Midbrain (tissue), 1 donor: ENCODE data around the gene MRAP2.
"Not testable (repeated sequence)": the region's sequence is repeated elsewhere in the genome, so short reads cannot be mapped to it uniquely, and the experiment has no call there.

Experiments
- DNase-seq: peaks from one replicate; lab custom pipeline; 2025; lab: John Stamatoyannopoulos, UW

Gene MRAP2

DNA sequence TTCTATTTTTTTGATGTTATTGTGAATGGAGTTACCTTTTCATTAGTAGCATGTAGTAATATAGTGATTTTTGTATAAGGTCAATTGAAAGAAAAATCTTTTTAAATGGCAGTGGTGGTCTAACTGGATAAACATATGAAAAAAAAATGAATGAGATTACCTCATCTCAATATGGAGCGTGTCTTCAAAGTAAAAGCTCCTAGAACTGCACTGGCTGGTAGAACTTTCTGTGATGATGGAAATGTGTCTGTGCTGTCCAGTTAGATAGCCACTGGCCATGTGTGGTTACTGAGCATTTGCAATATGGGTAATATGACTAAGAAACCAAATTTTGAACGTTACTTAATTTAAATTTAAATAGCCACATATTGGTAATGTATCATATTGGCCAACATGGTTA lies 44.1 kb downstream of the MRAP2 start:
- DNase-seq = no peak

GRCh38 chr6:84078335-84078734 lies 44.8 kb downstream of the MRAP2 start:
- DNase-seq = no peak

DNA sequence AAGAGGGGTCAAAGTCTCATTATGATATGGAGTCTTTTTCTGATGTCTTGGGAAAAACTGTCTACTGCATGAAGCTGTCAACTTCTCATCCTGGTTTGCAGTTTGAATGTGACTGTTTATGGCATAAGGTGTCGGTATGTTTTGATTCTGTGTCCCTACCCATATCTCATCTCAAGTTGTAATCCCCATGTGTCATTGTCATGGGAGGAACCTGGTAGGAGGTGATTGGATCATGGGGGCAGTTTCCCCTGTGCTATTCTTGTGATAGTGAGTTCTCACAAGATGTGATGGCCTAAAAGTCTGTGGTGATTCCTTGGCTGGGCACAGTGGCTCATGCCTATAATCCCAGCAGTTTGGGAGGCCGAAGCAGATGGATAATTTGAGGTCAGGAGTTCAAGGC lies 47.6 kb downstream of the MRAP2 start:
- no peak for DNase-seq

- no peak for DNase-seq
Observed at GRCh38 chr6:84082689-84083265, 49.2 kb downstream of the MRAP2 start.

DNA sequence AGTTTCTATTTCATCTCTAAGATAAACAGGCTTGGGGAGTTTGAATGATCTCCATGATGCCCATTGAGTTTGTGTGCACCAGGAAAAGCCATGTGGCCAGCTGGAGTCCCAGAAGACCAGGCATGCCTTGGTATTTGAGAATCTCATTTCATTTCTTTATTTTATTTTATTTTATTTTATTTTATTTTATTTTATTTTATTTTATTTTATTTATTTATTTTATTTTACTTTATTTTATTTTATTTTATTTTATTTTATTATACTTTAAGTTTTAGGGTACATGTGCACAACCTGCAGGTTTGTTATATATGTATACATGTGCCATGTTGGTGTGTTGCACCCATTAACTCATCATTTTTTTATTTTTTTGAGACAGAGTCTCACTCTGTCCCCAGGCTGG lies 51.1 kb downstream of the MRAP2 start:
- DNase-seq = not testable (repeated sequence)

- DNase-seq = no peak
Observed at GRCh38 chr6:84086056-84086455, 52.5 kb downstream of the MRAP2 start.

DNA sequence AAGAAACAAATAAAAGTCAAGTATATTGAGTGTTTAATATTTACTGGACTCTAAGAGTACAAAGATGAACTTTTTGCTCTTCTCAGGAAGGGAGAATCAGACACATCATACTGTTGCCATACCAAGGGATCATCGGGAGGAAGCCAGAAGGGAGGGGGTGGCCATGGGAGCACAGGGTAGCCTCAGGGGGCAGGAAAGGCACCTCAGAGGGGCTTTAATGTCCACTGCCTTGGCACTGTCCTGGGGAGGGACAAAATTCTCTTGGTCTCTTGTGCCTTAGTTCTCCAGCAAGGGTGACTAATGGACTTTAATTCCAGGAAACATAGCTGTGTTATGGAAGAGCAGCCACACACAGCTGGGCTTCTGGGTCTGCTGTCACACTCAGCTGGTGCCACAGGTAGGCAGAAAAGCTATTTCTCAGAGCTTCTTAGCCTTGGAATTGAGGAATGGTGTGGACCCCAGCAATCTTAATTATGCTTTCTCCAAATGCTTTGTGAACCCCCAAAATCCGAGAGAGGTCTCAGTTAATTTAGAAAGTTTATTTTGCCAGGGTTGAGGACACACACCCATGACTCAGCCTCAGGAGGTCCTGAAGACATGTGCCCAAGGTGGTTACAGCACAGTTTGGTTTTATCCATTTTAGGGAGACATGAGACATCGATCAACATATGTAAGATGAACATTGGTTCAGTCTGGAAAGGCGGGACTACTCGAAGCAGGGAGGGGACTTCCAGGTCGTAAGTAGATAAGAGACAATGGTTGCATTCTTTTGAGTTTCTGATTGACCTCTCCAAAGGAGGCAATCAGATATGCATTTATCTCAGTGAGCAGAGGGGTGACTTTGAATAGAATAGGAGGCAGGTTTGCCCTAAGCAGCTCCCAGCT lies 53.2 kb downstream of the MRAP2 start:
- no peak for DNase-seq

GRCh38 chr6:84089081-84089480 lies 55.5 kb downstream of the MRAP2 start:
- no peak for DNase-seq

- DNase-seq = no peak
Observed at GRCh38 chr6:84089552-84089951, 56.0 kb downstream of the MRAP2 start.

- DNase-seq = no peak
Observed at GRCh38 chr6:84093441-84094435, 60.2 kb downstream of the MRAP2 start.

DNA sequence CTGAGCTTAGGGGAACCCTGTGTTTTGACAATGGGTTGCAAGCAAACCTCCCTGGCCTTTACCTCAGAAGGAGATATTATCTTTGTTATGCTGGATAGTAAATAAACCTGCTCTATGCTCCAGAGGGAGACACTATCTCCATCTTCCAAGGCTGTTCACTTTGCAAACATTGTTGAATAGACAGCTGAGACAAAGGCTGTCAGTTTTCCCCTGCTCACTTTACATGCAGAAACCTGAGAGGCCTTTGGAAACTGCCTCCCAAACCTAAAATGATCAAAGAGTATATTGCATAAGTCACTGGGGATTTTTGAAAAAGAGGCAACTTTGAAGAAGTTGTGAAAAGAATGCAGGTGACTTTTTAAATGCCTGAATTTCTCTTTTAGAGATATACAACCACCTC lies 61.6 kb downstream of the MRAP2 start:
- DNase-seq = no peak

DNA sequence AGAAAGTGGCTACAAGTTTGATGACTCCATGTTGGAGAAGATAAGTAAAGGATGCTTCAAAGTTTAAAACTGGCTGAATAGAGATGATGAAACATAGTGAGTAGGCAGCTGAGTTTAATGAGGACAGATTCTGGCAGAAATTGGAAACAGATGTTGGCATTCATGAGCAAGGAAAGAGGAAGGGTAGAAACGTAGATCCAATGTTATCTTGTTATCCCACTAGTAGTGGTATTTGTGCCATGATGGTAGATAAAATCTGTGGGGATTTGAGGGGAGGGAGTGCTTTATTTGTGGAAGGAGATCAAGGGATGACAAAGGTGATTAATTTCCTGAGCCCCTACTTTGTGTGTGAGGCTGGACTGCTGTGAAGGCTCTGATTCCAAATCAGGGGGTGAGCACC lies 69.5 kb downstream of the MRAP2 start:
- DNase-seq = no peak

GRCh38 chr6:84105215-84105924 lies 71.8 kb downstream of the MRAP2 start:
- DNase-seq = not testable (repeated sequence)

DNA sequence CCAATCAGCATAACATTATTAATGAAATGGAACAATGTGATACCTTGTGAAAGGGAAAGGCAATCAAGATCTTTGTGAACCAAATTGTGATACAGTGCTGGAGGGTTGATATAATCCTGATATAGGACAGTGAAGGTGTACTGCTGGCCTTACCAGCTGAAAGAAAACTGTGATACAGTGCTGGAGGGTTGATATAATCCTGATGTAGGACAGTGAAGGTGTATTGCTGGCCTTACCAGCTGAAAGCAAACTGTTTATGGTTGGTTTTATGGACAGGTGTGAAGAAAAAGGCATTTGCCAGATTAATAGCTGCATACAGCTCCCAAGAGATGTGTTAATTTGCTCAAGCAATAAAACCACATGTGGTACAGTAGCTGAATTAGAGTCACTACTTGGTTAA lies 73.9 kb downstream of the MRAP2 start:
- DNase-seq = no peak

DNA sequence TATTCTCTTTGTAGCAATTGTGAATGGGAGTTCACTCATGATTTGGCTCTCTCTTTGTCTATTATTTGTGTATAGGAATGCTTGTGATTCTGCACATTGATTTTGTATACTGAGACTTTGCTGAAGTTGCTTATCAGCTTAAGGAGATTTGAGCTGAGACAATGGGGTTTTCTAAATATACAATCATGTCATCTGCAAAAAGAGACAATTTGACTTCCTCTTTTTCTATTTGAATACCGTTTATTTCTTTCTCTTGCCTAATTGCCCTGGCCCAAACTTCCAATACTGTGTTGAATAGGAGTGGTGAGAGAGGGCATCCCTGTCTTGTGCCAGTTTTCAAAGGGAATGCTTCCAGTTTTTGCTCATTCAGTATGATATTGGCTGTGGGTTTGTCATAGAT lies 77.8 kb downstream of the MRAP2 start:
- not testable (repeated sequence) for DNase-seq

DNA sequence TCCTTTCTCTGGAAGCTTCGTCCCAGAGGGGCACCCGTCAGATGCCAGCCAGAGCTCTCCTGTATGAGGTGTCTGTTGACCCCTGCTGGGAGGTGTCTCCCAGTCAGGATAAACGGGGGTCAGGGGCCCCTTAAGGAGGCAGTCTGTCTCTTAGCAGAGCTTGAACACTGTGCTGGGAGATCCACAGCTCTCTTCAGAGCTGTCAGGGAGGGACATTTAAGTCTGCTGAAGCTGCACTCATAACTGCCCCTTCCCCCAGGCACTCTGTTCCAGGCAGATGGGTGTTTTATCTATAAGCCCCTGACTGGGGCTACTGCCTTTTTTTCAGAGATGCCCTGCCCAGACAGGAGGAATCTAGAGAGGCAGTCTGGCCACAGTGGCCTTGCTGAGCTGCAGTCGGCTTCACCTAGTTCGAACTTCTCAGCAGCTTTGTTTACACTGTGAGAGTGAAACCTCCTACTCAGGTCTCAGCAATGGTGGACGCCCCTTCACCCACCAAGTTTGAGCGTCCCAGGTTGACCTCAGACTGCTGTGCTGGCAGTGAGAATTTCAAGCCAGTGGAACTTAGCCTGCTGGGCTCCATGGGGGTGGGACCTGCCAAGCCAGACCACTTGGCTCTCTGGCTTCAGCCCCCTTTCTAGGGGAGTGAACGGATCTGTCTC lies 81.5 kb downstream of the MRAP2 start:
- not testable (repeated sequence) for DNase-seq

GRCh38 chr6:84118191-84118590 lies 84.6 kb downstream of the MRAP2 start:
- no peak for DNase-seq

DNA sequence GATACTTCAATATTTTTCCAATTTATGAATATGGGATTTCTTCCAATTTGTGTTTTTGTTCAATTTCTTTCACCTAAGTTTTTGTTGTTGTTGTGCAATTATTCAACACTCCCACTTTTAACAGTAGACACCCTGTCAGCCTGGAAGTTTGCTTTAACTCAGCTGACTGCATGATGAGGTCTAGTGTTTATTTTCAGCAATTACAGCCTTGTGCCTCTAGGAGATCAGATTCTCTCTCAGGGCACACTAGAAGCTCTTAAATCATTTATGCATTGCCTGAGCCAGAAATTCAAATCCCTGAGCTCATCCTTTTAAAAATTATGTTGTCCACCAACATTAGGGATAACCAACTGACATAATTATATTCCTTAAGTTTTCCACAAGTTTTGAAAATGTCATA lies 85.7 kb downstream of the MRAP2 start:
- no peak for DNase-seq

- no peak for DNase-seq
Observed at GRCh38 chr6:84123186-84123585, 89.6 kb downstream of the MRAP2 start.

DNA sequence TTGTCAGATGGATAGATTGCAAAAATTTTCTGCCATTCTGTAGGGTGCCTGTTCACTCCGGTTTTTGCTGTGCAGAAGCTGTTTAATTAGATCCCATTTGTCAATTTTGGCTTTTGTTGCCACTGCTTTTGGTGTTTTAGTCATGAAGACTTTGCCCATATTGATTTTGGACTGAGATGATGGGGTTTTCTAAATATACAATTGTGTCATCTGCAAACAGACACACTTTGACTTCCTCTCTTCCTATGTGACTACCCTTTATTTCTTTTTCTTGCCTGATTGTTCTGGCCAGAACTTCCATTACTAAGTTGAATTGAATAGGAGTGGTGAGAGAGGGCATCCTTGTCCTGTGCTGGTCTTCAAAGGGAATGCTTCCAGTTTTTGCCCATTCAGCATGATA lies 96.0 kb downstream of the MRAP2 start:
- not testable (repeated sequence) for DNase-seq

- not testable (repeated sequence) for DNase-seq
Observed at GRCh38 chr6:84133385-84133784, 99.8 kb downstream of the MRAP2 start.
